Stomach (tissue), 9 donors: ENCODE measurements around the gene NUP133. TPM values are rescaled to one million over a fixed set of nuclear protein-coding genes. Genes with fewer than 3 reads are reported as not detected.
"Not testable (repeated sequence)": the region's sequence is repeated elsewhere in the genome, so short reads cannot be mapped to it uniquely, and the experiment has no call there.

ENCODE experiments used
- DNase-seq, 2 donors: peaks; one replicate each; pipeline versions ENCODE4 v3.0.0 to v3.0.0-alpha.2; 2013 to 2019
- H3K27ac ChIP-seq, 5 donors: fragments of 200-600 bp in 4 of 5; sonication (generic) in 4 of 5; one replicate each; pipeline ENCODE4 v1.5.1; 2013 to 2019; ENCODE audit warnings: mild to moderate bottlenecking in 1 of 5, moderate library complexity in 1 of 5
- H3K27me3 ChIP-seq, 3 donors: fragments of 200-600 bp; sonication (generic); one replicate each; pipeline ENCODE4 v1.5.1; 2017 to 2019; ENCODE audit warnings: mixed run types in 1 of 3
- H3K36me3 ChIP-seq, 4 donors: fragments of 200-600 bp; sonication (generic); 1 replicate in 3 of 4; 2 replicates in 1 of 4; pipeline ENCODE4 v1.5.1; 2016 to 2019
- H3K4me1 ChIP-seq, 4 donors: fragments of 200-600 bp; sonication (generic); one replicate each; pipeline ENCODE4 v1.5.1; 2016 to 2019
- H3K4me3 ChIP-seq, 4 donors: fragments of 200-600 bp; sonication (generic) in 3 of 4; one replicate each; pipeline ENCODE4 v1.5.1; 2016 to 2019; ENCODE audit warnings: mild to moderate bottlenecking in 1 of 4
- H3K9me3 ChIP-seq, 4 donors: fragments of 200-600 bp; sonication (generic); one replicate each; pipeline ENCODE4 v1.5.1; 2016 to 2019
- EP300 ChIP-seq: sonication (generic); formaldehyde crosslinking; IDR thresholded peaks from one replicate; pipeline ENCODE4 v1.6.1; 2017; ENCODE audit warnings: antibody characterized with exemption
- POLR2A ChIP-seq, 4 donors: fragments of 450-650 bp; IDR thresholded peaks; one replicate each; pipeline ENCODE4 v1.6.1; 2016; ENCODE audit warnings: antibody characterized with exemption in 4 of 4, control low read depth in 2 of 4, mild to moderate bottlenecking in 1 of 4, moderate library complexity in 1 of 4
- POLR2AphosphoS5 ChIP-seq, 3 donors: sonication (generic); formaldehyde crosslinking; IDR thresholded peaks; one replicate each; pipeline ENCODE4 v1.6.1; 2016; ENCODE audit warnings: antibody characterized with exemption in 3 of 3
- WGBS, 5 donors: extraction: QIAGEN DNeasy Blood & Tissue Kit in 3 of 5; methylation state at CpG; one replicate each; pipeline versions ENCODE4 v1.1.5 to v1.1.7; 2013 to 2018; 5-methylcytosine and 5-hydroxymethylcytosine counted together
- intact Hi-C: fragments of 100-400 bp; cut with DNase I; formaldehyde crosslinking; loops from one replicate; pipeline ENCODE4 v1.15.1; 2023; ENCODE audit warnings: low total_unique reads
- polyA plus RNA-seq, 3 donors: library from polyadenylated mRNA; stranded (reverse); fragments of 200-250 nt; gene quantifications; one replicate each; pipeline ENCODE4 v1.2.3, GENCODE V29; 2013
- total RNA-seq, 5 donors: library from RNA; depleted of rRNA; stranded (reverse); fragments of >200 nt; gene quantifications; one replicate each; pipeline versions ENCODE4 v1.1.0 to v1.2.3, GENCODE V29; 2014 to 2016
- TF ChIP-seq, protein P1 (sequence below), 7 experiments: fragments of 450-650 bp in 4 of 7; fragments of 200-600 bp in 3 of 7; sonication (generic) in 3 of 7; IDR thresholded peaks; one replicate each; pipeline ENCODE4 v1.5.1; 2016 to 2019; ENCODE audit warnings: antibody characterized with exemption in 7 of 7, control low read depth in 2 of 7, mild to moderate bottlenecking in 1 of 7
- donor health status: healthy with polysubstance abuse.
- donor health status: Bipolar disorder and iron deficiency.
- donor health status: healthy.

NUP133 gene
- total and polyA plus RNA-seq, 8 donors = 5.5 to 74.7 (median 17.0) TPM

DNA sequence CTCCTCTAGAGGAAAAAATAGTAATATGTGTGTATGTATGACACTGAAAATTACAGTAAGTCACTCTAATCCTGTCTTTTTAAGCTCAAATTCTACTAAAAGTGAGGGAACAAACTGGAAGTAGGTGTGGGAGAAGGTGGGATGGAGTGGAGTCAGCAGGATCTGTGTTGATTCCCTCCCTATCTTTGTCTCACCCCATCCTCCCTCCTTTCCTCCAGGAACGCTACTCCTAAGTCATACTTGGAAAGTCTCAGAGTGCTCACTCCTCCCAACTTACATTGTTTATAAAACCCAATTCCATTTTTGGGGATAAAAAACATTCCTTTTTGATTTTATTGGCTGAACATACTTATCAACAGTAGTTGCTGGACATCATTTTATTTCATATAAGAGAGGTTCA is 14.9 kb upstream of the NUP133 start:
- Histone ChIP-seq H3K4me3 (no peak overlapping the region), H3K27me3 (no peaks in the 10 kb centered on the region), H3K9me3 (no peaks in the 10 kb centered on the region), H3K27ac (no peak overlapping the region), H3K4me1 (no peaks in the 10 kb centered on the region), H3K36me3 (peaks cover 13 to 97% (median 87%) of the 10 kb centered on the region in 4 donors)
- no peak for DNase-seq
- WGBS, 5 donors = 65 to 100% (median 76%) methylated on average over 1 of the region's 1 CpG
- intact Hi-C loops = no loop called here
- TF ChIP-seq POLR2A (IDR thresholded peaks at IDR 0.05) = no peak
- no peak for TF ChIP-seq EP300
- no peak for TF ChIP-seq POLR2AphosphoS5 (IDR thresholded peaks at IDR 0.05)
- TF ChIP-seq, protein P1, sequence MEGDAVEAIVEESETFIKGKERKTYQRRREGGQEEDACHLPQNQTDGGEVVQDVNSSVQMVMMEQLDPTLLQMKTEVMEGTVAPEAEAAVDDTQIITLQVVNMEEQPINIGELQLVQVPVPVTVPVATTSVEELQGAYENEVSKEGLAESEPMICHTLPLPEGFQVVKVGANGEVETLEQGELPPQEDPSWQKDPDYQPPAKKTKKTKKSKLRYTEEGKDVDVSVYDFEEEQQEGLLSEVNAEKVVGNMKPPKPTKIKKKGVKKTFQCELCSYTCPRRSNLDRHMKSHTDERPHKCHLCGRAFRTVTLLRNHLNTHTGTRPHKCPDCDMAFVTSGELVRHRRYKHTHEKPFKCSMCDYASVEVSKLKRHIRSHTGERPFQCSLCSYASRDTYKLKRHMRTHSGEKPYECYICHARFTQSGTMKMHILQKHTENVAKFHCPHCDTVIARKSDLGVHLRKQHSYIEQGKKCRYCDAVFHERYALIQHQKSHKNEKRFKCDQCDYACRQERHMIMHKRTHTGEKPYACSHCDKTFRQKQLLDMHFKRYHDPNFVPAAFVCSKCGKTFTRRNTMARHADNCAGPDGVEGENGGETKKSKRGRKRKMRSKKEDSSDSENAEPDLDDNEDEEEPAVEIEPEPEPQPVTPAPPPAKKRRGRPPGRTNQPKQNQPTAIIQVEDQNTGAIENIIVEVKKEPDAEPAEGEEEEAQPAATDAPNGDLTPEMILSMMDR (IDR thresholded peaks at IDR 0.05) = no peak

DNA sequence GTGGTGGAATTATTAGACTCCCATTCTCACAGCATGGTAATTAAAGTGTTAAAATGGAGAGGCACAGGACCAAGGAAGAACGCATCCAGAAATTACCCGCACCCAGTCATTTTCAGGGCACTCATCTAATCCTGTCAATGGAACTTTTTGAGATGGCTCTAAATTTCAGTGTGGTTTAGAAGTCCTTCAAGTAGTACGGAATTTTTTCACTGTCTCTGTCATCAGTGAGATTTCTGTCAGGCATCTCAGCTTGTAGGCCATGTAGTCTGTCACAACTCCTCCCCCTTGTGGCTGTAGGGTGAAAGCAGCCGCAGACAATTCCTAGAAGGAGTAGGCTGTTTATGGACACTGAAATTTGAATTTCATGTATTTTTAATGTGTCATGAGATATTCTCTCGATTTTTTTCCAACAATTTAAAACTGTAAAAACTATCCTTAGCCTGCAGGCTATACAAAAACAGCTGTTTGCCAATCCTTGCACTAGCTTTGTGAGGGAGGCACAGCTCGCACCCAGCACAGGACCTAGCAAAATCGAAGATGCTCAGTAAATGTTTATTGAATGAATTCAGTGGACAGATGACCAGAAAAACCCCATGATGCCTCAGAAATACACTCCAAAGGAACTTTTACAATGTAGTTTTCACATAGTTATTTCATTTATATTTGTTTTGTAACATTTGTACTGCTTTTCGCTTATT is 6.6 kb upstream of the NUP133 start:
- WGBS, 5 donors = 37 to 43% (median 39%) methylated on average over 8 of the region's 8 CpGs
- Histone ChIP-seq H3K27ac (no peak overlapping the region), H3K4me1 (peaks cover 0 to 6% (median 2%) of the 10 kb centered on the region in 4 donors), H3K9me3 (no peaks in the 10 kb centered on the region), H3K4me3 (no peak overlapping the region), H3K36me3 (peaks cover 0 to 35% (median 26%) of the 10 kb centered on the region in 4 donors), H3K27me3 (no peaks in the 10 kb centered on the region)
- intact Hi-C loops = no loop called here
- peak in 1 of 3 donors; percentile 16 for TF ChIP-seq POLR2AphosphoS5 (IDR thresholded peaks at IDR 0.05)
- no peak for TF ChIP-seq POLR2A (IDR thresholded peaks at IDR 0.05)
- TF ChIP-seq, protein P1 (IDR thresholded peaks at IDR 0.05) = peak in 5 of 7 experiments; percentile 26 to 76 (median 72)
- TF ChIP-seq EP300 = no peak
- DNase-seq = peak; percentile 63 to 85

DNA sequence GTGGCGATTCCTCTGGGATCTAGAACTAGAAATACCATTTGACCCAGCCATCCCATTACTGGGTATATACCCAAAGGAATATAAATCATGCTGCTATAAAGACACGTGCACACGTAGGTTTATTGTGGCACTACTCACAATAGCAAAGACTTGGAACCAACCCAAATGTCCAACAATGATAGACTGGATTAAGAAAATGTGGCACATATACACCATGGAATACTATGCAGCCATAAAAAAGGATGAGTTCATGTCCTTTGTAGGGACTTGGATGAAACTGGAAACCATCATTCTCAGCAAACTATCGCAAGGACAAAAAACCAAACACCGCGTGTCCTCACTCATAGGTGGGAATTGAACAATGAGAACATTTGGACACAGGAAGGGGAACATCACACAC is 3.5 kb upstream of the NUP133 start:
- H3K4me1 ChIP-seq = peaks cover 11 to 27% (median 16%) of the 10 kb centered on the region in 4 donors
- H3K27ac ChIP-seq, H3K4me3 ChIP-seq, H3K9me3 ChIP-seq, intact Hi-C loops, H3K27me3 ChIP-seq, DNase-seq, H3K36me3 ChIP-seq: not testable (repeated sequence)
- WGBS, 5 donors = 90 to 95% (median 92%) methylated on average over 6 of the region's 6 CpGs

DNA sequence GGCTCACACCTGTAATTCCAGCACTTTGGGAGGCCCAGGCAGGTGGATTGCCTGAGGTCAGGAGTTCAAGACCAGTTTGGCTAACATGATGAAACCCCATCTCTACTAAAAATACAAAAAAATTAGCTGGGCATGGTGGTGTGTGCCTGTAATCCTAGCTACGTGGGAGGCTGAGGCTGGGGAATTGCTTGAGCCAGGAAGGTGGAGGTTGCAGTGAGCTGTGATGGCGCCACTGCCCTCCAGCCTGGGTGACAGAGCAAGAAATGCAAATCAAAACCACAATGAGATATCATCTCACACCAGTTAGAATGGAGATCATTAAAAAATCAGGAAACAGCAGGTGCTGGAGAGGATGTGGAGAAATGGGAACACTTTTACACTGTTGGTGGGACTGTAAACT is 3.1 kb upstream of the NUP133 start:
- H3K27ac ChIP-seq, H3K9me3 ChIP-seq, H3K36me3 ChIP-seq, H3K4me3 ChIP-seq, intact Hi-C loops, DNase-seq, H3K27me3 ChIP-seq: not testable (repeated sequence)
- WGBS, 5 donors = 87 to 91% (median 88%) methylated on average over 2 of the region's 2 CpGs
- peaks cover 11 to 31% (median 19%) of the 10 kb centered on the region in 4 donors for H3K4me1 ChIP-seq

DNA sequence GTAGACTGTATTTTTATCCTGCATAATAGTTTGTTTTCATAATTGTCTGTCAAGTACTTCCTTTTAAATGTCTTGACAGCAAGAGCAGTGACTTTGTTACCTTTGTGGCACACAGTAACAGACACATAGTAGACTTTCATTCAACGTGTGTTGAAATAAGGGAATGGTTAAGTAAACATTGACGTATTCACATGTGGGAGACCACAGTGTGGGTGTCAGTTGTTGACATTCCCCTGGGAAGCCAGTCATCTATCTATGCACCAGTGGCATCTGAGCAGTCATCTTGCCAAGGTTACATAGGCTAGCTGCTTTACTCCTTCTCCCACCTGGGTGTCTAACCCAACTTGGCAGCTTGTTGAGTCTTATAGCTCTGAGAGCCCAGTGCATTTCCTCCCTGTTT is 1.4 kb upstream of the NUP133 start:
- intact Hi-C loops = no loop called here
- Histone ChIP-seq H3K27me3 (no peaks in the 10 kb centered on the region), H3K36me3 (peaks cover 0 to 7% (median 6%) of the 10 kb centered on the region in 4 donors), H3K4me1 (peaks cover 10 to 37% (median 19%) of the 10 kb centered on the region in 4 donors), H3K9me3 (no peaks in the 10 kb centered on the region), H3K4me3 (no peak overlapping the region), H3K27ac (no peak overlapping the region)
- WGBS, 5 donors = 32 to 63% (median 49%) methylated on average over 2 of the region's 2 CpGs
- TF ChIP-seq EP300 (no peak), POLR2A (IDR thresholded peaks at IDR 0.05) (no peak)
- peak in 1 of 2 donors; percentile 37 for DNase-seq

DNA sequence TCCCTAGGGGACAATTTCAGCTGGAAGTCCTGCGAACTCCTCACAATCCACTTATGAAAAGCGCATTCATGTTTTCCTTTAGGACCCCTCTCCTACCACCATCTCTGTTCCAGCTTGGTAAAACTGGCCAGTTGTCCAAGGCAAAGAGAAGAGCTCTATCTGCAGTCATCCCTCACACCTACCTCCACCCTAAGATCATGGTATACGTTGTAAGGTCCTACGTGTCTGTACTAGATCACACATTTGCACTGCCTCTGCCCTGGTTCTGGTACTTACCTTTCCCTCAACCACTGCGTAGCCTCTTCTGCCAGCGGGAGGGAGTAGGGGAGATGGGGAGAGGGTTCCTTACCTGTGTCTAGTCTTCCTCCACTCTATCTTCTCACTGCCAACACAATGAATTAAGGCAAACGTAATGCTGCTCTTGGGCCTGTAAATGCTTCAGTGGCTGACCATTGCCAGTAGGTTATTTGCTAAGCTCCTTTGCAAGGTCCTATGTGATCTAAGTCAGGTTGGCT is 739 bp upstream of the NUP133 start:
- Histone ChIP-seq H3K27me3 (no peaks in the 10 kb centered on the region), H3K4me1 (peaks cover 5 to 32% (median 19%) of the 10 kb centered on the region in 4 donors), H3K4me3 (peak overlapping the region; percentile 75 to 96 (median 78)), H3K9me3 (no peaks in the 10 kb centered on the region), H3K36me3 (peaks cover 0 to 12% (median 11%) of the 10 kb centered on the region in 4 donors), H3K27ac (peak overlapping the region; percentile 89 to 98 (median 93))
- DNase-seq = no peak
- TF ChIP-seq EP300 = peak; percentile 2
- no peak for TF ChIP-seq POLR2A (IDR thresholded peaks at IDR 0.05)
- intact Hi-C loops = no loop called here
- 74 to 87% (median 84%) methylated on average over 7 of the region's 7 CpGs for WGBS, 5 donors
